WTC11 (cell line): ENCODE results near the gene PRPF6.

Experiments used
- E2F5 ChIP-seq: sonication (generic); formaldehyde crosslinking; IDR thresholded peaks from 2 replicates; pipeline ENCODE4 v1.8.1; 2022; ENCODE audit warnings: mild to moderate bottlenecking, moderate library complexity, missing genetic modification reagents
- USF2 ChIP-seq: sonication (generic); formaldehyde crosslinking; IDR thresholded peaks from 2 replicates; pipeline ENCODE4 v1.8.1; 2023; ENCODE audit warnings: mild to moderate bottlenecking, missing genetic modification reagents, moderate library complexity
- ZNF121 ChIP-seq: sonication (generic); formaldehyde crosslinking; IDR thresholded peaks from 2 replicates; pipeline ENCODE4 v1.8.0; 2023; ENCODE audit warnings: missing genetic modification reagents
- ZNF281 ChIP-seq: sonication (generic); formaldehyde crosslinking; IDR thresholded peaks from 2 replicates; pipeline ENCODE4 v1.8.0; 2023; ENCODE audit warnings: mild to moderate bottlenecking, missing genetic modification reagents
- ZNF416 ChIP-seq: fragments of 250-450 bp; sonication (Bioruptor Pico); IDR thresholded peaks from 2 replicates; pipeline ENCODE4 v1.9.0; 2021; ENCODE audit warnings: mild to moderate bottlenecking, inconsistent platforms
- TF ChIP-seq, protein P1 (sequence below): fragments of 200-600 bp; IDR thresholded peaks from 2 replicates; pipeline ENCODE4 v1.8.0; 2022; ENCODE audit warnings: antibody characterized with exemption

- TF ChIP-seq, protein P1, sequence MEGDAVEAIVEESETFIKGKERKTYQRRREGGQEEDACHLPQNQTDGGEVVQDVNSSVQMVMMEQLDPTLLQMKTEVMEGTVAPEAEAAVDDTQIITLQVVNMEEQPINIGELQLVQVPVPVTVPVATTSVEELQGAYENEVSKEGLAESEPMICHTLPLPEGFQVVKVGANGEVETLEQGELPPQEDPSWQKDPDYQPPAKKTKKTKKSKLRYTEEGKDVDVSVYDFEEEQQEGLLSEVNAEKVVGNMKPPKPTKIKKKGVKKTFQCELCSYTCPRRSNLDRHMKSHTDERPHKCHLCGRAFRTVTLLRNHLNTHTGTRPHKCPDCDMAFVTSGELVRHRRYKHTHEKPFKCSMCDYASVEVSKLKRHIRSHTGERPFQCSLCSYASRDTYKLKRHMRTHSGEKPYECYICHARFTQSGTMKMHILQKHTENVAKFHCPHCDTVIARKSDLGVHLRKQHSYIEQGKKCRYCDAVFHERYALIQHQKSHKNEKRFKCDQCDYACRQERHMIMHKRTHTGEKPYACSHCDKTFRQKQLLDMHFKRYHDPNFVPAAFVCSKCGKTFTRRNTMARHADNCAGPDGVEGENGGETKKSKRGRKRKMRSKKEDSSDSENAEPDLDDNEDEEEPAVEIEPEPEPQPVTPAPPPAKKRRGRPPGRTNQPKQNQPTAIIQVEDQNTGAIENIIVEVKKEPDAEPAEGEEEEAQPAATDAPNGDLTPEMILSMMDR: no peak
- TF ChIP-seq USF2 (CRISPR knock-in tag): no peak
- TF ChIP-seq ZNF416 (CRISPR knock-in tag): no peak
- TF ChIP-seq E2F5 (CRISPR knock-in tag): no peak
- TF ChIP-seq ZNF121 (CRISPR knock-in tag): no peak
- TF ChIP-seq ZNF281 (CRISPR knock-in tag): no peak
Measured at GRCh38 chr20:64043768-64044167, 62.8 kb downstream of the PRPF6 start.
